Dendritic cell treated with granulocyte-macrophage colony-stimulating factor and Interleukin-4, amounts not matched to agents 40 ng/mL and 50 ng/mL, for 4 days (primary cell): ENCODE measurements around the gene SLC7A11.
A peak's percentile ranks its signal among the peaks of the same experiment; 100 is the strongest.

Source experiments
- H3K27ac Mint-ChIP-seq: one replicate; pipeline ENCODE4 v1.8.0; 2022; ENCODE audit warnings: mild to moderate bottlenecking, mixed read lengths
- H3K27me3 Mint-ChIP-seq: one replicate; pipeline ENCODE4 v1.8.0; 2022; ENCODE audit warnings: mild to moderate bottlenecking, mixed read lengths
- H3K36me3 Mint-ChIP-seq: one replicate; pipeline ENCODE4 v1.8.0; 2022; ENCODE audit warnings: low read depth, mixed read lengths
- H3K4me1 Mint-ChIP-seq: one replicate; pipeline ENCODE4 v1.8.0; 2022; ENCODE audit warnings: low read depth, mixed read lengths
- H3K4me3 Mint-ChIP-seq: one replicate; pipeline ENCODE4 v1.8.0; 2022; ENCODE audit warnings: mild to moderate bottlenecking, moderate library complexity, mixed read lengths
- H3K9me3 Mint-ChIP-seq: one replicate; pipeline ENCODE4 v1.8.0; 2022; ENCODE audit warnings: mixed read lengths
- intact Hi-C: fragments of 100-400 bp; cut with micrococcal nuclease; formaldehyde crosslinking; loops from one replicate; pipeline ENCODE4 v1.15.0; 2022

The SLC7A11 gene

DNA sequence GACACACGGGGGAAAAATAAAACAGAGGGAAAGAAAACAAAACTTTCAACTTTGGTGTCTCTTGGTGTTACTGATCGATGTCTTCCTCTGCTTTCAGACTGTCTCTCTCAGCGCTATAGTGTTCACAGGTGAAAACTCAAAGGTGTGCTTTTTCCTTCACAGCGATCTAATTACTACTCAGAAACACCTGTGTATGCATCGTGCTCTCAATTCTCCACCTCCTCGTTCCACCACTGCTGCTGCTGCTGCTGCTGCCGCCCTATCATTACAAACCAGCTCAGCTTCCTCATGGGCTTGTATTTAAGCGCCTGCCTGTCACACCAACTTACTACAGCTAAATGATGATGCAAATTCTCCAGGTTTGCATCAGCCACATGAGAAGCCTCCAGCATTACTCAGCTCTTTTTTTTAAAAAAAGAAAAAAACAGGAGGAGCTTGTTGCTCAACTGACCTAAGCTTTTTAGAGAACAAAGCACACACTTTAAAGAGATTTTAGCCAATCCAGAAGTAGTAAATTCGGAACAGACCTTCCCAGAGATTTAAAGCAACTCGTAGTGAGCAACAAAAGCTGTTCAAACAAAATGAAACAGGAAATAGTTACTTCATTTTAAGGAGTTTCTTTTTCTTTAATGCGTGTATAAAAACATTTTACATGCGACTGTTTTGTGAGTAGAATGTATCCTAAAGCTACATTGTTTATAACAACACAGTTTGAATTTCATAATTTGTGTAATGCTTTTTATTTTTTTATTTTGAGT, at the start of gene SLC7A11:
Gene SLC7A11, minus strand, starts transcription at position 274 of the 758 bp plus-strand sequence. CDS start 280 bp downstream, outside the sequence.
- H3K9me3 Mint-ChIP-seq, result no peaks in the 10 kb centered on the region
- peaks cover 19% of the 10 kb centered on the region for H3K4me1 Mint-ChIP-seq
- H3K27ac Mint-ChIP-seq, result peak within 1 kb of the TSS; percentile 98
- peak within 1 kb of the TSS; percentile 91 for H3K4me3 Mint-ChIP-seq
- peaks cover 11% of the 10 kb centered on the region for H3K36me3 Mint-ChIP-seq
- no peaks in the 10 kb centered on the region for H3K27me3 Mint-ChIP-seq
- intact Hi-C loops, result loop anchor here (2.0 kb wide), 2 partner anchors 63 to 157 kb away; no protein-coding TSS in a partner anchor

DNA sequence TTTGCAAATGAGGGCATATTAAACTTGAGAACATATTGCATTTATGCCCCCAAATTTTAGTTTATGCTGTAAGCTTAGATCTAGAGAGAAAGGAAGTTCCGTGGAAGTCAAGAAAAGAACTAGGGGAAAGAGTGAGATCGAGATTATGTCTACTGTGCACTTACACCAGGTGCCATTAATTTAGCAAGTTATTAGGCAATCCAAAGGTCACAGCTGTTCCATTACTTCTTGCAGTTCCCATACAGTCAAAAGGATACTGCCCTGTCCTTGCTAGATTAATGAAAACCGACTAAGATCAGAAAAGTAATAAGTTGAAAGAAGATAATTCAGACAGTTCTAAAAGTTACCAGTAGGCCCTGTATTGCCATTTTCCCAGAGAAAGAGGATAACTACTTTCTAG, 49.3 kb upstream of the SLC7A11 start:
- Mint-ChIP-seq H3K4me3 (no peak overlapping the region), H3K4me1 (no peaks in the 10 kb centered on the region), H3K27ac (no peak overlapping the region), H3K36me3 (no peaks in the 10 kb centered on the region), H3K9me3 (no peaks in the 10 kb centered on the region), H3K27me3 (no peaks in the 10 kb centered on the region)
- intact Hi-C loops, result no loop called here

DNA sequence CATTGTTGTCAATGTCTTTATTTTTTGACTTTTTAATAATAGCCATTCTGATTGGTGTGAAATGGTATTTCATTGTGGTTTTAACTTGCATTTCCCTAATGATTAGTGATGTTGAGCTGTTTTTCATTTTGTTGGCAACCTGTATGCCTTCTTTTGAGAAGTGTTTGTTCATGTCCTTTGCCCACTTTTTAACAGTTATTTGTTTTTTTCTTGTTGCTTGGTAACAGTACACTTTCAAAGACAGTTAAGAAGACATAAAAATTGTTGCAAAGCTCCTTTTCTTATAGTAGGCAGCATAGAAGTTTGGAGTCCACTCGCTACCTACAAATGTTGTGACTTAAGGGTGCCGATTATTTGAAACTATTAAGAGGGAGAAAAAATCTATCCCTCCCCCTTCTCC, 48.7 kb upstream of the SLC7A11 start:
- intact Hi-C loops, result no loop called here
- H3K27ac Mint-ChIP-seq, result no peak overlapping the region
- no peaks in the 10 kb centered on the region for H3K4me1 Mint-ChIP-seq
- H3K4me3 Mint-ChIP-seq, result no peak overlapping the region
- H3K36me3 Mint-ChIP-seq, result no peaks in the 10 kb centered on the region
- H3K9me3 Mint-ChIP-seq, result no peaks in the 10 kb centered on the region
- H3K27me3 Mint-ChIP-seq, result no peaks in the 10 kb centered on the region

DNA sequence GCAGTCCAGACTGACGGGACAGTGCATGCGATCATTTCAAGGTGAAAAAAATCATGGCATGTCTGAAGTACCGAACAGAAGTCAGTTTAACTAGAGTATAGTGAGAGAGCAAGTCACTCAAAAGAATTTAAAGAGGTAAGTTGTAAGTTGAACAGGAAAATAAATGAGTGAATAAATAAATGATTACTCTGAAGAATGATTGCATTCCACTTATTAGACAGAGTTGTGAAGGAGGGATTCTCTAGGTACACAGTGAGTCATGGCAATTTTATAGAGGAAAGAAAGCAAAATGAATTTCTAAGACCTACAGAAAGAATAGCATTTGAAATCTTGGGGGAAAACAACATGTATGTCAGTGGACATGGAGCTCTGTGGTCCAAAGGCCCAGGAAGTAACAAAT, 37.1 kb upstream of the SLC7A11 start:
- no peaks in the 10 kb centered on the region for H3K27me3 Mint-ChIP-seq
- peaks cover 9% of the 10 kb centered on the region for H3K9me3 Mint-ChIP-seq
- H3K4me3 Mint-ChIP-seq, result no peak overlapping the region
- no peaks in the 10 kb centered on the region for H3K36me3 Mint-ChIP-seq
- intact Hi-C loops, result no loop called here
- no peaks in the 10 kb centered on the region for H3K4me1 Mint-ChIP-seq
- no peak overlapping the region for H3K27ac Mint-ChIP-seq

DNA sequence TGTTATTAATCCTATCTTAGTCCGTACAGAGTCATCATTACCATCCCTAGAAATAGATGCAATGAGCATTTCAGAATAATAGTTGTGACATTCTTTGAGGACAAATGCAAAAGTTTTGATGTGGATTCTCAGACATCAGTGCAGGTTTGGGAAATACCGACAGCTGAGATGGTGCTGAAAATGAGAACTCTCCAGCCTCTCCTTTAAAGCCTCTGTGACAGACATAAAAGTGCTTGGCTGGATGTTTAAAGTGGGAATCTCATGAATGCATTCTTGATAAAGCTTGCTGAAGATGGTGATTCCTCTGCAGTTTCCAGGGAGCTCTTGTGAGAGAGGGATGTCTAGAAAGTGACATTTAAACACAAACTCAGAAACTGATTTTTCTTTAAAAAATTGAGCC, 35.0 kb upstream of the SLC7A11 start:
- H3K9me3 Mint-ChIP-seq, result peaks cover 4% of the 10 kb centered on the region
- intact Hi-C loops, result no loop called here
- no peaks in the 10 kb centered on the region for H3K4me1 Mint-ChIP-seq
- no peaks in the 10 kb centered on the region for H3K36me3 Mint-ChIP-seq
- no peak overlapping the region for H3K27ac Mint-ChIP-seq
- no peaks in the 10 kb centered on the region for H3K27me3 Mint-ChIP-seq
- H3K4me3 Mint-ChIP-seq, result no peak overlapping the region

DNA sequence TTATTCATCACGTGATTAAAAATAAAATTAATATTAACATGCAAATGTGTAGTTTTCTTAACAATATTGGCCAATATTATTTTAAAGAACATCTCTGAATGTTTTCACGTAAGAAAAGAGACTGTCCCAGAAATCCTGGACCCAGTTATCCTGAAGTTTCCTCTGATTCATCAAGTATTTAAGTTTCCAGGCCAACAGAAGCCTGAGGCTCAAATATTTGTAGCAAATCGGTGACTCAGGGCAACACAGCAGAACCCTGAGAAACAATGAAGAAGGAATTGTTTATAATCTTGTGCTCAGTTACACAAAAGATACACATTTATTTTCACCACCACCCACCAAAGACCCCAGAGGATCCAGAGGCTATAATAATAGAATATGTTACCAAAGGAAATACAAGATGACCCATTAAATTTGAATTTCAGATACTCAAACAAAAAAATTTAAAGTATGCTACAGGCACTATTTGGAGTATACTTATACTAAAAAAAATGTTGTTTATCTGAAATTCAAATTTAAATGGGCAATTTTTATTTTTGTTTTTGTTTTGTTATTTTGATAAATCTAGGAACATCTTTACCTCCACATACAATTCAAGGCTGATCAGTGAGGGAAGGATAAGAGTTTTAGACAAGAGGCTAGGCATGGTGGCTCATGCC, 33.9 kb upstream of the SLC7A11 start:
- Mint-ChIP-seq H3K36me3 (no peaks in the 10 kb centered on the region), H3K9me3 (no peaks in the 10 kb centered on the region), H3K4me3 (no peak overlapping the region), H3K27me3 (no peaks in the 10 kb centered on the region), H3K4me1 (no peaks in the 10 kb centered on the region), H3K27ac (no peak overlapping the region)
- intact Hi-C loops, result no loop called here

DNA sequence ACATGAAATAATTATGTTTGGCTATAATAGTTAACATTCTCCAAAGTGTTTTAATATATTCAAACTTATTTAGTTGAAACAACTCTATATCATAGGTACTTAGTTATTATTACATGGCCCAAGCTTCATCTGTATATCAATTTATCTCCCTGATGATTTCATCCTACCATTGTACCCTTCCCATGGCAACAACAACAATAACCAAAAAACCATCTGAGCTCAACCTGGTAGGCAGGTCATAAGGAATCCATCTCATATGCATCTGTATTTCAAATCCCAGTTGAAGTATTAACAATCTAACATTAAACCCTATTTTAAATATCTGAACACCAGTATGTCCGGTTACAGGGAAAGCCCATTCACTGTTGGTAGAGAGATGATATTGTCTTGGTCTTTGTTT, 33.1 kb upstream of the SLC7A11 start:
- no peaks in the 10 kb centered on the region for H3K27me3 Mint-ChIP-seq
- H3K4me3 Mint-ChIP-seq, result no peak overlapping the region
- no peak overlapping the region for H3K27ac Mint-ChIP-seq
- no peaks in the 10 kb centered on the region for H3K4me1 Mint-ChIP-seq
- H3K36me3 Mint-ChIP-seq, result no peaks in the 10 kb centered on the region
- H3K9me3 Mint-ChIP-seq, result no peaks in the 10 kb centered on the region
- intact Hi-C loops, result no loop called here

DNA sequence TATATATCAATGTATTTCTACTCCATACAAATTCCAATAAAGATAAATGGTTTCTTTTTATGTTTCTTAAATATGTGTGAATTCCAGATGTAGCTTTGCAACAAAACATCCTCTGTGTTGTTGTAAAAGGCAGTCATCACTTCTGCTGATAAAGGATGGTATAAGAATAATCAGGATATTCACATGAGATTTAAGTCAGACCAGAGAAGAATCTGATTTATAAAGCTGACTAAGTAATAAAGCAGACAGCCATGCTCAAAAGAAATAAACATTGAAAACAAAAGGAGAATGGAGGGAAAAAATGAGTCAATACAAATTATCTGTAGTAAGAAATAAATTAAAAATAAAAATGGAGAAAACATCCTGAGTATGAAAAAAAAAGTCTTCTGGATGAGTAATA, 27.0 kb upstream of the SLC7A11 start:
- peaks cover 5% of the 10 kb centered on the region for H3K4me1 Mint-ChIP-seq
- intact Hi-C loops, result no loop called here
- no peak overlapping the region for H3K27ac Mint-ChIP-seq
- no peaks in the 10 kb centered on the region for H3K27me3 Mint-ChIP-seq
- H3K36me3 Mint-ChIP-seq, result no peaks in the 10 kb centered on the region
- no peak overlapping the region for H3K4me3 Mint-ChIP-seq
- H3K9me3 Mint-ChIP-seq, result no peaks in the 10 kb centered on the region

DNA sequence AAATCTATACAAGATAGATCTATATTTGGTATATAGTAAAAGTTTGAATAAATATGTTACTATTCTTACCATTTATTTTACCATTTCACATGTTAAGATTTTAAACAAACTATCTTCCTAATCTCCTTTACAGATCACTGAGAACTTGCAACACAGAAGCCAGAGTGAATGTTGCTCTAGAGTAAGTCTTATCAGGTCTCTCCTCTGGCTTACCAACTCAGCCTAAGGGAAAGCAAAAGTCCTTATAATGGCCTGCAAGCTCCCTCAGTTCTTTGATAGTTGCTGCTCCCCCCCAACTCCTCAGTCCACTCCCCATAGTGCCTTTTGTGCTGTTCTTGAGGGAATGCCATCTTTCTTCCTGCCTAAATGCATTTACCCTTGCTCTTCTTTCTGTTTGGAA, 25.7 kb upstream of the SLC7A11 start:
- intact Hi-C loops, result no loop called here

DNA sequence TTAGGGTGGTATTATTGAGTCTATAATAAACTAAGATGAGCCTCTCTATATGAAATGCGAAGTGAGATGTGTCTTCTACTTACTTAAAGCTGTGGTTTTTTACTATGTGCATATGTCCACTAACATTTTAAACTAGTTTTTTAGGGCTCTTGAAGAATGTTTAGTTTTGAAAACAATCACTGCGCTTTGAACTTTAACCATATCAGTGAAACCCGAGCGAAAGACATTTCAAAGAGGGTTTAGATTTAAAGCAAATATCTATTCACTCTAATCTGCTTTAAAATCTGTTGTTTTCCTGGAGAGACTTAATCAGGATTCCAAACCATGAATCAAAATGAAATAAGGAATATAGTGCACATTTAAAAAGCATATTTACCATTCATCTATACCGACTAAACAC, 24.8 kb upstream of the SLC7A11 start:
- intact Hi-C loops, result no loop called here
- Mint-ChIP-seq H3K4me3 (no peak overlapping the region), H3K36me3 (no peaks in the 10 kb centered on the region), H3K27me3 (no peaks in the 10 kb centered on the region), H3K27ac (no peak overlapping the region), H3K9me3 (no peaks in the 10 kb centered on the region), H3K4me1 (peaks cover 21% of the 10 kb centered on the region)

More for the DNA sequence above, 25.7 kb upstream of the SLC7A11 start:
- H3K27me3 Mint-ChIP-seq, result no peaks in the 10 kb centered on the region
- H3K27ac Mint-ChIP-seq, result no peak overlapping the region
- H3K4me1 Mint-ChIP-seq, result peaks cover 13% of the 10 kb centered on the region
- H3K4me3 Mint-ChIP-seq, result no peak overlapping the region
- no peaks in the 10 kb centered on the region for H3K36me3 Mint-ChIP-seq
- no peaks in the 10 kb centered on the region for H3K9me3 Mint-ChIP-seq

DNA sequence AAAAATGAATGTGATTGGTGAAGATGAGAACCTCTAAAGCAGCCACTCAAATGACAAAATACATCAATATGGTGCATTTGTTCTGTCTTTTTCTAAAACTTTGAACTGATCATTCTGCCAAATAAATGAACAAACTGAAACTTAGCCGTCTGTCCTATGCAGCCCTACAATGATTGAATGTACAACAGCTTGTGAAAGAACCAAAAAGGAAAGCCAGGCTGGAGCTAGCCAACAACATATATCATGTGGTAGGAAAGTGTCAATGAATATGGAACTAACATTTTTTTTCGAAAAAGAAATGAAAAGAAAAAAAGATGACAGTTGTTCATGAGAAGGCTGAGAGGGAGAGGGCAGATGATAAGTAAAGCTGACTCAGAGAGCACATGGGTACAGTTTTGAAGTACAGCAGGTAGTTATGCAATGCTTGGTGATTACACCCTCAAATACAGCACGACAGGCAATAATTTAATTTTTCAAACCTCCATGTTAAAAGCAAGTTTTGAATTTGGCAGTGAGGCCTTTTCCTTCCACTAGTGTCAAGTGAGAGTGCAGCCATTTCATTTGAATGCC, 21.2 kb upstream of the SLC7A11 start:
- H3K4me3 Mint-ChIP-seq, result no peak overlapping the region
- peaks cover 11% of the 10 kb centered on the region for H3K9me3 Mint-ChIP-seq
- no peaks in the 10 kb centered on the region for H3K27me3 Mint-ChIP-seq

DNA sequence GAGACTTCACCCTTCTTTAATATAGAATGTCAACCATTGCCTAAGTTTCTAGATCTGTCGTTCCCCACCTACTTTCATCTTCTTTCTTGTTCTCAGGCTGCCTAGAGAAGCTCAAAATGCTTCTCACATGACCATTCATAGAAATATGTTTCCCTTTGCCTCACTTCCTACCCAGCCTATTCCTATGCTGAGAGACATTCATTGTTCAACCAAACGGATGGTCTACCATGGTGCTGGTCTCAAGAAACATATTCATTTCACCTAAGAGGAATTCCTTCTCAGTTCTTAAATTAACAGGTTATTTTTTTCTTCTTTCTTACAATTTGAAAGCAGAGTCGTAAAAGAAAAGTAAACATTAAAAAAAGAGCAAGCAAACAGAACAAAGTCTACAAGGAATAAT, 20.3 kb upstream of the SLC7A11 start:
- Mint-ChIP-seq H3K9me3 (peaks cover 11% of the 10 kb centered on the region), H3K36me3 (no peaks in the 10 kb centered on the region), H3K27ac (no peak overlapping the region), H3K27me3 (no peaks in the 10 kb centered on the region), H3K4me3 (no peak overlapping the region), H3K4me1 (peaks cover 32% of the 10 kb centered on the region)
- intact Hi-C loops, result no loop called here

More for the DNA sequence above, 21.2 kb upstream of the SLC7A11 start:
- intact Hi-C loops, result no loop called here
- peaks cover 32% of the 10 kb centered on the region for H3K4me1 Mint-ChIP-seq
- no peaks in the 10 kb centered on the region for H3K36me3 Mint-ChIP-seq
- no peak overlapping the region for H3K27ac Mint-ChIP-seq

DNA sequence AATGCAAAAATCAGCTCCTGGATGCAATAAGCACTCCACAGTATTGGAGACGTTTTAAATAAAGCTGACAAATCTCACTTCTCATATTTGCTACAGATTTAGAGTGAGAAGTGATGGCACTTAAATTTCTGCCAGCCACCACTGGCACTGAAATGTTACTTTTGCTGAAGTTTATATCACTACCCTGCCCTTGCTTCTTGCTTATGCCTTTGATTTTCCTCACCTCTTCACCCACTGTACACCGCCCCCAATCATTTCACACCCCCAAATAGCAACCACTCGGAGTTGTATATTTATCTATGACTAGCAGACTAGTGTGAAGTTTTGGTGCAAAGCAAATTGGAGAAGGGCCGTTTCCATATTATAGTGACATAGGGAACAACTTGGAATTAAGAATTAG, 19.9 kb upstream of the SLC7A11 start:
- intact Hi-C loops, result no loop called here
- no peaks in the 10 kb centered on the region for H3K36me3 Mint-ChIP-seq

DNA sequence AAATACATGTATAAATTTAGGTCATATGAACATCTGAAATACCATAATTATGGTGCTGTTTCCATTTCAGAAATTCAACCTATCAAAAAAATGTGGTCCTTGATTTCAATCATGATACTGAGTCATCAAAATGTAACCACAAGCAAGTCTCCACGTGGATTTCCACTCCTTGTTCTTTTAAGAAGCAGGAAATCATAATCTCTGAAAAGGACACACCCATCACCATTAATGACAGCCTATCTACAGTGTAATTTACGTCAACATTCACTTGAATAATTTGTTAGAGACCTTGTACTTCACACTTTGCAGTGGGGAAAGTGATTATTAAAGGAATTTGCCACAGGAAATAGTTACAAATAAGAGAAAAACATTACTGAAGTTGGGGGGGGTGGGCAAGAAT, 17.7 kb upstream of the SLC7A11 start:
- peaks cover 32% of the 10 kb centered on the region for H3K4me1 Mint-ChIP-seq
- H3K36me3 Mint-ChIP-seq, result peaks cover 7% of the 10 kb centered on the region
- H3K9me3 Mint-ChIP-seq, result peaks cover 21% of the 10 kb centered on the region
- no peaks in the 10 kb centered on the region for H3K27me3 Mint-ChIP-seq
- no peak overlapping the region for H3K4me3 Mint-ChIP-seq
- H3K27ac Mint-ChIP-seq, result no peak overlapping the region
- intact Hi-C loops, result no loop called here

More for the DNA sequence above, 19.9 kb upstream of the SLC7A11 start:
- H3K27me3 Mint-ChIP-seq, result no peaks in the 10 kb centered on the region
- no peak overlapping the region for H3K4me3 Mint-ChIP-seq
- H3K9me3 Mint-ChIP-seq, result peaks cover 11% of the 10 kb centered on the region
- H3K4me1 Mint-ChIP-seq, result peaks cover 32% of the 10 kb centered on the region
- no peak overlapping the region for H3K27ac Mint-ChIP-seq
